ENCODE data around the gene SZRD1.

DNA sequence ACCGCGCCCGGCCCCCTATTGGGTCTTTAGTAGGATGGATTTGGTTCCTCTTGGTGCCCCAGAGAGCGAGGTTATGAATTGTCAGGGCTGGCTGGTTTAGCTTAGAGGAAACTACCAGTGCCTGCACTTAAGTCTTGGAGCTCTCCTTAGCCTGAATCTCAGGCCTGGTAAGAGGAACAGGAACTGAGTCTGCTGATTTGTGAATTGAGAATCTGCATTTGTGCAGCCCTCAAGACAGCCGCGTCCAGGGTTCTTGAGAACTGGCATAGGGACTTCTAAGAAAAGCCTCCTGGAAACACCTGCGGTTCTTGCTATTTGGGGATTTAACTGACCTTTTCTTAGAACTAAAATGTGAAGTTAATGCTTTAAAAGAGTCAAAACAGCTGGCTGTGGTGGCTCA, 75.2 kb downstream of the SZRD1 start:
- TF ChIP-seq, protein P1, sequence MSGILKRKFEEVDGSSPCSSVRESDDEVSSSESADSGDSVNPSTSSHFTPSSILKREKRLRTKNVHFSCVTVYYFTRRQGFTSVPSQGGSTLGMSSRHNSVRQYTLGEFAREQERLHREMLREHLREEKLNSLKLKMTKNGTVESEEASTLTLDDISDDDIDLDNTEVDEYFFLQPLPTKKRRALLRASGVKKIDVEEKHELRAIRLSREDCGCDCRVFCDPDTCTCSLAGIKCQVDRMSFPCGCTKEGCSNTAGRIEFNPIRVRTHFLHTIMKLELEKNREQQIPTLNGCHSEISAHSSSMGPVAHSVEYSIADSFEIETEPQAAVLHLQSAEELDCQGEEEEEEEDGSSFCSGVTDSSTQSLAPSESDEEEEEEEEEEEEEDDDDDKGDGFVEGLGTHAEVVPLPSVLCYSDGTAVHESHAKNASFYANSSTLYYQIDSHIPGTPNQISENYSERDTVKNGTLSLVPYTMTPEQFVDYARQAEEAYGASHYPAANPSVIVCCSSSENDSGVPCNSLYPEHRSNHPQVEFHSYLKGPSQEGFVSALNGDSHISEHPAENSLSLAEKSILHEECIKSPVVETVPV (CRISPR knock-in tag; IDR thresholded peaks at IDR 0.05) = no peak
- TF ChIP-seq, protein P2, sequence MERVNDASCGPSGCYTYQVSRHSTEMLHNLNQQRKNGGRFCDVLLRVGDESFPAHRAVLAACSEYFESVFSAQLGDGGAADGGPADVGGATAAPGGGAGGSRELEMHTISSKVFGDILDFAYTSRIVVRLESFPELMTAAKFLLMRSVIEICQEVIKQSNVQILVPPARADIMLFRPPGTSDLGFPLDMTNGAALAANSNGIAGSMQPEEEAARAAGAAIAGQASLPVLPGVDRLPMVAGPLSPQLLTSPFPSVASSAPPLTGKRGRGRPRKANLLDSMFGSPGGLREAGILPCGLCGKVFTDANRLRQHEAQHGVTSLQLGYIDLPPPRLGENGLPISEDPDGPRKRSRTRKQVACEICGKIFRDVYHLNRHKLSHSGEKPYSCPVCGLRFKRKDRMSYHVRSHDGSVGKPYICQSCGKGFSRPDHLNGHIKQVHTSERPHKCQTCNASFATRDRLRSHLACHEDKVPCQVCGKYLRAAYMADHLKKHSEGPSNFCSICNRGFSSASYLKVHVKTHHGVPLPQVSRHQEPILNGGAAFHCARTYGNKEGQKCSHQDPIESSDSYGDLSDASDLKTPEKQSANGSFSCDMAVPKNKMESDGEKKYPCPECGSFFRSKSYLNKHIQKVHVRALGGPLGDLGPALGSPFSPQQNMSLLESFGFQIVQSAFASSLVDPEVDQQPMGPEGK (CRISPR knock-in tag; IDR thresholded peaks at IDR 0.05; ENCODE audit: borderline replicate concordance) = no peak
- TF ChIP-seq BACH2 (CRISPR knock-in tag; IDR thresholded peaks at IDR 0.05; ENCODE audit: borderline replicate concordance) (no peak), ARNTL (CRISPR knock-in tag; IDR thresholded peaks at IDR 0.05; ENCODE audit: borderline replicate concordance, low read depth) (no peak), ZNF8 (CRISPR knock-in tag; IDR thresholded peaks at IDR 0.05) (no peak), SNAI2 (CRISPR knock-in tag; IDR thresholded peaks at IDR 0.05) (no peak), ZFP3 (CRISPR knock-in tag; IDR thresholded peaks at IDR 0.05) (no peak), TCF4 (CRISPR knock-in tag; IDR thresholded peaks at IDR 0.05; ENCODE audit: borderline replicate concordance) (no peak), PPARA (CRISPR knock-in tag; IDR thresholded peaks at IDR 0.05; ENCODE audit: borderline replicate concordance) (no peak), ZC3H10 (CRISPR knock-in tag; IDR thresholded peaks at IDR 0.05) (no peak)
- TF ChIP-seq, protein P3, sequence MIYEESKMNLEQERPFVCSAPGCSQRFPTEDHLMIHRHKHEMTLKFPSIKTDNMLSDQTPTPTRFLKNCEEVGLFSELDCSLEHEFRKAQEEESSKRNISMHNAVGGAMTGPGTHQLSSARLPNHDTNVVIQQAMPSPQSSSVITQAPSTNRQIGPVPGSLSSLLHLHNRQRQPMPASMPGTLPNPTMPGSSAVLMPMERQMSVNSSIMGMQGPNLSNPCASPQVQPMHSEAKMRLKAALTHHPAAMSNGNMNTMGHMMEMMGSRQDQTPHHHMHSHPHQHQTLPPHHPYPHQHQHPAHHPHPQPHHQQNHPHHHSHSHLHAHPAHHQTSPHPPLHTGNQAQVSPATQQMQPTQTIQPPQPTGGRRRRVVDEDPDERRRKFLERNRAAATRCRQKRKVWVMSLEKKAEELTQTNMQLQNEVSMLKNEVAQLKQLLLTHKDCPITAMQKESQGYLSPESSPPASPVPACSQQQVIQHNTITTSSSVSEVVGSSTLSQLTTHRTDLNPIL (CRISPR knock-in tag; IDR thresholded peaks at IDR 0.05; ENCODE audit: low read depth) = no peak
- TF ChIP-seq, protein P4, sequence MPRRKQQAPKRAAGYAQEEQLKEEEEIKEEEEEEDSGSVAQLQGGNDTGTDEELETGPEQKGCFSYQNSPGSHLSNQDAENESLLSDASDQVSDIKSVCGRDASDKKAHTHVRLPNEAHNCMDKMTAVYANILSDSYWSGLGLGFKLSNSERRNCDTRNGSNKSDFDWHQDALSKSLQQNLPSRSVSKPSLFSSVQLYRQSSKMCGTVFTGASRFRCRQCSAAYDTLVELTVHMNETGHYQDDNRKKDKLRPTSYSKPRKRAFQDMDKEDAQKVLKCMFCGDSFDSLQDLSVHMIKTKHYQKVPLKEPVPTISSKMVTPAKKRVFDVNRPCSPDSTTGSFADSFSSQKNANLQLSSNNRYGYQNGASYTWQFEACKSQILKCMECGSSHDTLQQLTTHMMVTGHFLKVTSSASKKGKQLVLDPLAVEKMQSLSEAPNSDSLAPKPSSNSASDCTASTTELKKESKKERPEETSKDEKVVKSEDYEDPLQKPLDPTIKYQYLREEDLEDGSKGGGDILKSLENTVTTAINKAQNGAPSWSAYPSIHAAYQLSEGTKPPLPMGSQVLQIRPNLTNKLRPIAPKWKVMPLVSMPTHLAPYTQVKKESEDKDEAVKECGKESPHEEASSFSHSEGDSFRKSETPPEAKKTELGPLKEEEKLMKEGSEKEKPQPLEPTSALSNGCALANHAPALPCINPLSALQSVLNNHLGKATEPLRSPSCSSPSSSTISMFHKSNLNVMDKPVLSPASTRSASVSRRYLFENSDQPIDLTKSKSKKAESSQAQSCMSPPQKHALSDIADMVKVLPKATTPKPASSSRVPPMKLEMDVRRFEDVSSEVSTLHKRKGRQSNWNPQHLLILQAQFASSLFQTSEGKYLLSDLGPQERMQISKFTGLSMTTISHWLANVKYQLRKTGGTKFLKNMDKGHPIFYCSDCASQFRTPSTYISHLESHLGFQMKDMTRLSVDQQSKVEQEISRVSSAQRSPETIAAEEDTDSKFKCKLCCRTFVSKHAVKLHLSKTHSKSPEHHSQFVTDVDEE (CRISPR knock-in tag; IDR thresholded peaks at IDR 0.05) = no peak
- TF ChIP-seq, protein P5, sequence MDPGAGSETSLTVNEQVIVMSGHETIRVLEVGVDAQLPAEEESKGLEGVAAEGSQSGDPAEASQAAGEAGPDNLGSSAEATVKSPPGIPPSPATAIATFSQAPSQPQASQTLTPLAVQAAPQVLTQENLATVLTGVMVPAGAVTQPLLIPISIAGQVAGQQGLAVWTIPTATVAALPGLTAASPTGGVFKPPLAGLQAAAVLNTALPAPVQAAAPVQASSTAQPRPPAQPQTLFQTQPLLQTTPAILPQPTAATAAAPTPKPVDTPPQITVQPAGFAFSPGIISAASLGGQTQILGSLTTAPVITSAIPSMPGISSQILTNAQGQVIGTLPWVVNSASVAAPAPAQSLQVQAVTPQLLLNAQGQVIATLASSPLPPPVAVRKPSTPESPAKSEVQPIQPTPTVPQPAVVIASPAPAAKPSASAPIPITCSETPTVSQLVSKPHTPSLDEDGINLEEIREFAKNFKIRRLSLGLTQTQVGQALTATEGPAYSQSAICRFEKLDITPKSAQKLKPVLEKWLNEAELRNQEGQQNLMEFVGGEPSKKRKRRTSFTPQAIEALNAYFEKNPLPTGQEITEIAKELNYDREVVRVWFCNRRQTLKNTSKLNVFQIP (CRISPR knock-in tag; IDR thresholded peaks at IDR 0.05; ENCODE audit: borderline replicate concordance, low read depth) = no peak

Measured in SK-N-SH treated with all-trans-retinoic acid at 6 μM for 48 hours (cell line).